GM23338 (cell line): ENCODE results near the gene NOP9. TPM values are rescaled to one million over a fixed set of nuclear protein-coding genes. Genes with fewer than 3 reads are reported as not detected.

Source experiments
- ATAC-seq: fragments of 200-7000 bp; cut with Tn5 transposase; 3 replicates; pipeline ENCODE4 v1.9.1; 2020
- DNase-seq: peaks from one replicate; pipeline ENCODE4 v3.0.0-alpha.2; 2015; ENCODE audit warnings: low spot score
- H2AFZ ChIP-seq: fragments of 200-600 bp; sonication (generic); 2 replicates; pipeline ENCODE4 v1.8.0; 2016; ENCODE audit warnings: antibody characterized with exemption, mild to moderate bottlenecking, moderate library complexity
- H3F3A ChIP-seq: fragments of 200-600 bp; sonication (generic); replicated peaks from 2 replicates; pipeline ENCODE4 v1.8.0; 2017; ENCODE audit warnings: antibody characterized with exemption, mixed run types, low read depth
- H3K27ac ChIP-seq: fragments of 200-600 bp; sonication (generic); 2 replicates; pipeline ENCODE4 v1.6.1; 2016; ENCODE audit warnings: low read depth
- H3K27me3 ChIP-seq: fragments of 200-600 bp; sonication (generic); 2 replicates; pipeline ENCODE4 v1.8.0; 2016; ENCODE audit warnings: mild to moderate bottlenecking, mixed run types, moderate library complexity; ENCODE audit not compliant: insufficient read depth
- H3K36me3 ChIP-seq: fragments of 200-600 bp; sonication (generic); 2 replicates; pipeline ENCODE4 v1.8.0; 2016; ENCODE audit warnings: mild to moderate bottlenecking; ENCODE audit not compliant: insufficient read depth
- H3K4me1 ChIP-seq: fragments of 200-600 bp; sonication (generic); 2 replicates; pipeline ENCODE4 v1.8.0; 2016; ENCODE audit warnings: mild to moderate bottlenecking, moderate library complexity; ENCODE audit not compliant: insufficient read depth
- H3K4me2 ChIP-seq: fragments of 200-600 bp; sonication (generic); 2 replicates; pipeline ENCODE4 v1.7.1; 2017; ENCODE audit warnings: mixed run types
- H3K4me3 ChIP-seq: fragments of 200-600 bp; sonication (generic); 2 replicates; pipeline ENCODE4 v1.6.1; 2016; ENCODE audit warnings: mixed run types
- H3K79me2 ChIP-seq: fragments of 200-600 bp; sonication (generic); replicated peaks from 2 replicates; pipeline ENCODE4 v1.8.0; 2017; ENCODE audit warnings: mild to moderate bottlenecking; ENCODE audit not compliant: insufficient read depth
- H3K9me2 ChIP-seq: fragments of 200-600 bp; sonication (generic); 2 replicates; pipeline ENCODE4 v1.8.0; 2017; ENCODE audit not compliant: insufficient read depth
- H4K20me1 ChIP-seq: fragments of 200-600 bp; sonication (generic); replicated peaks from 2 replicates; pipeline ENCODE4 v1.8.0; 2017; ENCODE audit warnings: mild to moderate bottlenecking; ENCODE audit not compliant: insufficient read depth
- H3K27ac Mint-ChIP-seq: 2 replicates; pipeline ENCODE4 v1.8.0; 2020; ENCODE audit warnings: inconsistent platforms, mild to moderate bottlenecking, moderate library complexity, mixed read lengths
- H3K27me3 Mint-ChIP-seq: 3 replicates; pipeline ENCODE4 v1.8.0; 2022; ENCODE audit warnings: low read depth, mild to moderate bottlenecking, moderate library complexity, mixed read lengths, inconsistent platforms; ENCODE audit not compliant: insufficient read depth, poor library complexity
- H3K36me3 Mint-ChIP-seq: 3 replicates; pipeline ENCODE4 v1.8.0; 2021; ENCODE audit warnings: low read depth, mild to moderate bottlenecking, inconsistent platforms, moderate library complexity, mixed read lengths
- H3K4me1 Mint-ChIP-seq: 3 replicates; pipeline ENCODE4 v1.8.0; 2020; ENCODE audit warnings: mild to moderate bottlenecking, inconsistent platforms, mixed read lengths
- H3K4me3 Mint-ChIP-seq: 3 replicates; pipeline ENCODE4 v1.8.0; 2021; ENCODE audit warnings: moderate library complexity, mild to moderate bottlenecking, inconsistent platforms, mixed read lengths
- H3K9me3 Mint-ChIP-seq: 3 replicates; pipeline ENCODE4 v1.8.0; 2020; ENCODE audit warnings: moderate library complexity, mild to moderate bottlenecking, inconsistent platforms, mixed read lengths
- CREB1 ChIP-seq: fragments of 250-450 bp; sonication (Bioruptor Pico); IDR thresholded peaks from 2 replicates; pipeline ENCODE4 v1.5.0; 2020; ENCODE audit warnings: low read depth, mild to moderate bottlenecking, moderate library complexity
- CTCF ChIP-seq, 2 experiments: fragments of 200-600 bp in 1 of 2; sonication (generic) in 1 of 2; conservative IDR thresholded peaks; 2 replicates each; pipeline versions ENCODE4 v1.5.1 to v1.6.1; 2016 to 2017; ENCODE audit warnings: antibody characterized with exemption in 2 of 2, low read depth in 2 of 2, mild to moderate bottlenecking in 2 of 2, moderate library complexity in 1 of 2
- ETS1 ChIP-seq: IDR thresholded peaks from 2 replicates; pipeline ENCODE4 v1.6.1; 2016; ENCODE audit warnings: antibody characterized with exemption
- EZH2 ChIP-seq: fragments of 200-600 bp; sonication (generic); IDR thresholded peaks from one replicate; pipeline ENCODE4 v1.8.0; 2017; ENCODE audit warnings: antibody characterized with exemption, mild to moderate bottlenecking, low read depth; ENCODE audit not compliant: unreplicated experiment
- EZH2phosphoT487 ChIP-seq: fragments of 200-600 bp; sonication (generic); IDR thresholded peaks from one replicate; pipeline ENCODE4 v1.8.1; 2018; ENCODE audit warnings: antibody characterized with exemption; ENCODE audit not compliant: unreplicated experiment
- JUNB ChIP-seq: IDR thresholded peaks from one replicate; pipeline ENCODE4 v1.6.1; 2016; ENCODE audit warnings: antibody characterized with exemption; ENCODE audit not compliant: unreplicated experiment
- NANOG ChIP-seq: IDR thresholded peaks from 2 replicates; pipeline ENCODE4 v1.6.1; 2016; ENCODE audit warnings: antibody characterized with exemption, borderline replicate concordance
- POLR2AphosphoS5 ChIP-seq: IDR thresholded peaks from 2 replicates; pipeline ENCODE4 v1.6.1; 2016; ENCODE audit warnings: antibody characterized with exemption, low read depth
- REST ChIP-seq: IDR thresholded peaks from one replicate; pipeline ENCODE4 v1.6.1; 2018; ENCODE audit warnings: antibody characterized with exemption; ENCODE audit not compliant: unreplicated experiment
- STAT1 ChIP-seq: IDR thresholded peaks from one replicate; pipeline ENCODE4 v1.6.1; 2016; ENCODE audit warnings: antibody characterized with exemption; ENCODE audit not compliant: unreplicated experiment
- ZNF114 ChIP-seq: fragments of 250-450 bp; sonication (Bioruptor Pico); IDR thresholded peaks from 2 replicates; pipeline ENCODE4 v1.5.0; 2020; ENCODE audit warnings: mild to moderate bottlenecking, moderate library complexity
- ZNF331 ChIP-seq: fragments of 250-450 bp; sonication (Bioruptor Pico); IDR thresholded peaks from 2 replicates; pipeline ENCODE4 v1.5.0; 2020; ENCODE audit warnings: low read depth, mild to moderate bottlenecking, moderate library complexity
- ZNF462 ChIP-seq: fragments of 250-450 bp; sonication (Bioruptor Pico); IDR thresholded peaks from 2 replicates; pipeline ENCODE4 v1.5.0; 2020; ENCODE audit warnings: mild to moderate bottlenecking, moderate library complexity
- polyA plus RNA-seq: library from polyadenylated mRNA; unstranded; fragments of >200 nt; fragmentation: Nextera tagmentation; extraction: Ambion mirVana; gene quantifications from 2 replicates; pipeline ENCODE4 v1.2.1, GENCODE V29; 2016
- total RNA-seq: library from RNA; depleted of rRNA; stranded (reverse); fragments of >200 nt; shearing (Covaris generic); gene quantifications from 2 replicates; pipeline ENCODE4 v1.2.3, GENCODE V29; 2014

Gene NOP9
- total and polyA plus RNA-seq, 2 experiments from 2014 or later: 7.9 to 32.8 TPM

- peaks cover 8% of the 10 kb centered on the region for H3K27me3 Mint-ChIP-seq
- H3K9me3 Mint-ChIP-seq: no peaks in the 10 kb centered on the region
- Histone ChIP-seq H3K79me2 (no peaks in the 10 kb centered on the region), H3F3A (no peaks in the 10 kb centered on the region), H3K4me1 (no peaks in the 10 kb centered on the region), H3K36me3 (no peaks in the 10 kb centered on the region), H2AFZ (no peak overlapping the region), H3K27ac (no peak overlapping the region), H4K20me1 (no peaks in the 10 kb centered on the region), H3K4me3 (no peak overlapping the region), H3K27me3 (no peaks in the 10 kb centered on the region), H3K9me2 (no peaks in the 10 kb centered on the region), H3K4me2 (no peak overlapping the region)
- peak; percentile 36 for DNase-seq
- no peak overlapping the region for H3K27ac Mint-ChIP-seq
- peak; percentile 63 for ATAC-seq
- no peak overlapping the region for H3K4me3 Mint-ChIP-seq
- H3K36me3 Mint-ChIP-seq: no peaks in the 10 kb centered on the region
- no peaks in the 10 kb centered on the region for H3K4me1 Mint-ChIP-seq
- no peak for TF ChIP-seq ZNF462 (CRISPR knock-in tag)
- no peak for TF ChIP-seq CREB1 (CRISPR knock-in tag)
- no peak for TF ChIP-seq REST
- TF ChIP-seq ZNF331: no peak
- TF ChIP-seq EZH2: no peak
- TF ChIP-seq POLR2AphosphoS5: no peak
- no peak for TF ChIP-seq CTCF (conservative IDR thresholded peaks at IDR 0.05; ENCODE audit: low read depth in 2 of 2)
- TF ChIP-seq STAT1: no peak
- TF ChIP-seq EZH2phosphoT487: no peak
- TF ChIP-seq JUNB: no peak
- TF ChIP-seq NANOG: no peak
- no peak for TF ChIP-seq ETS1
- no peak for TF ChIP-seq ZNF114 (CRISPR knock-in tag)
Observed at GRCh38 chr14:24251880-24252288, 47.8 kb upstream of the NOP9 start.
